Adipose tissue (tissue), 3 donors: ENCODE results near the gene DOC2B. TPM values are rescaled to one million over a fixed set of nuclear protein-coding genes. Genes with fewer than 3 reads are reported as not detected.
"Not testable (repeated sequence)": the region's sequence is repeated elsewhere in the genome, so short reads cannot be mapped to it uniquely, and the experiment has no call there.

ENCODE experiments used
- H3K27ac ChIP-seq: one replicate; pipeline ENCODE4 v1.5.1; 2013; ENCODE audit warnings: low read depth, low read length
- WGBS, 3 donors: extraction: QIAGEN DNeasy Blood & Tissue Kit; methylation state at CpG; one replicate each; pipeline ENCODE4 v1.1.7; 2013; 5-methylcytosine and 5-hydroxymethylcytosine counted together
- polyA plus RNA-seq, 3 donors: library from polyadenylated mRNA; stranded (reverse); fragments of 200-250 nt; gene quantifications; one replicate each; pipeline ENCODE4 v1.2.3, GENCODE V29; 2013
- donor health status: healthy with polysubstance abuse.
- donor health status: Bipolar disorder and iron deficiency.
- donor health status: healthy.

The DOC2B gene
- polyA plus RNA-seq, 3 donors: 9.4 to 19.1 (median 14.4) TPM

DNA sequence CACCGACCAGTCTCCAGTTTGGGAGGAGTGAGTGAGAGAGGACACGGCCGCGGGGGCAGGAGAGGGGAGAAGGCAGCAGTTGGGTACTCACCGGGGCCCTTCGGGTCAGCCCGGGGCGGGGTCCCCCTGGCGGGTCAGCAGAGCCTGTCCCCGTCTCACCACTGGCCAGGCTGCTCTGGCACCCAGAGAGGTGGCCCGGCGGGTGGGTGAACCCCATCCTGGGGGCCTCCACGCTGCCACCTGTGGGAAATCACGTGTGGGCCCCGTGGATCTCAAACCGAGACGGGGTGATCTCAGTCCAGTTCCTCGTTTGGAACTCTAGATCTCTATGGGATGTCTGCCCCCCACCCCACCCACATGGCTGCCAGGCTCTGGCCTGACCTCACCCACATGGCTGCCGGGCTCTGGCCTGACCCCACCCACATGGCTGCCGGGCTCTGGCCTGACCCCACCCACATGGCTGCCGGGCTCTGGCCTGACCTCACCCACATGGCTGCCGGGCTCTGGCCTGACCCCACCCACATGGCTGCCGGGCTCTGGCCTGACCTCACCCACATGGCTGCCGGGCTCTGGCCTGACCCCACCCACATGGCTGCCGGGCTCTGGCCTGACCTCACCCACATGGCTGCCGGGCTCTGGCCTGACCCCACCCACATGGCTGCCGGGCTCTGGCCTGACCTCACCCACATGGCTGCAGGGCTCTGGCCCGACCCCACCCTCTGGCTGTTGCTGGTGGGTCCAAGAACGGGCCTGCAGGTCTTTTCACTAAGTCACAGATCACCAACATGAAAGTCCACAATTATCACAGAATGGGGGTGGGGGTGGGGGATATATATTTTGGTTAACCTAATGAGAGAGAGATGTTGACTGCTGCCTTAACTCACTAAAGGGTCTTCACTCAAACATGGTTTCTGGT lies 34.4 kb upstream of the DOC2B start:
- WGBS, 3 donors: 42 to 77% (median 53%) methylated on average over 23 to 24 of the region's 29 CpGs
- H3K27ac ChIP-seq: not testable (repeated sequence)

DNA sequence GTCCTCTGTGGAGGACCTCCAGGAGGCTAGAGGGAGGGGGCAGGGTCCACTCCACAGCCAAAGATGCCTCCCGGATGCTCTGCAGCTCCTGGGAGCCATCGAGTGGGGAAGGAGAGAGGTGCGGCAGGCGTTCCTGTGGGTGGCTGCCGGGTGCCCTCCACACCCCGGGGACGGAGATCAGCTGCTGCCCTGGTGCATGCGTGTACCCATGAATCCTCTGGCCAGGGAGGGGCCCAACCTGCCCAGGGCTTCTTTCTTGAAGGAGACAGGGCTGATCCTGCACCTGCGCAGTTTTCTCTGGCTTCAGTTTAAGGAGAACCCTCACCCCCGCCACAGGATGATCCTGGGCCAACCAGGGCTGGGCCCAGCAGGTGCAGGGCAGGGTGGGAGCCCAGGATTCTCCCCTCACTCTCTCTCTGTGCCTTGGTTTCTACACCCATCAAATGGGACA lies 33.5 kb upstream of the DOC2B start:
- H3K27ac ChIP-seq: no peak overlapping the region
- WGBS, 3 donors: 88 to 93% (median 92%) methylated on average over 8 to 10 of the region's 10 CpGs

DNA sequence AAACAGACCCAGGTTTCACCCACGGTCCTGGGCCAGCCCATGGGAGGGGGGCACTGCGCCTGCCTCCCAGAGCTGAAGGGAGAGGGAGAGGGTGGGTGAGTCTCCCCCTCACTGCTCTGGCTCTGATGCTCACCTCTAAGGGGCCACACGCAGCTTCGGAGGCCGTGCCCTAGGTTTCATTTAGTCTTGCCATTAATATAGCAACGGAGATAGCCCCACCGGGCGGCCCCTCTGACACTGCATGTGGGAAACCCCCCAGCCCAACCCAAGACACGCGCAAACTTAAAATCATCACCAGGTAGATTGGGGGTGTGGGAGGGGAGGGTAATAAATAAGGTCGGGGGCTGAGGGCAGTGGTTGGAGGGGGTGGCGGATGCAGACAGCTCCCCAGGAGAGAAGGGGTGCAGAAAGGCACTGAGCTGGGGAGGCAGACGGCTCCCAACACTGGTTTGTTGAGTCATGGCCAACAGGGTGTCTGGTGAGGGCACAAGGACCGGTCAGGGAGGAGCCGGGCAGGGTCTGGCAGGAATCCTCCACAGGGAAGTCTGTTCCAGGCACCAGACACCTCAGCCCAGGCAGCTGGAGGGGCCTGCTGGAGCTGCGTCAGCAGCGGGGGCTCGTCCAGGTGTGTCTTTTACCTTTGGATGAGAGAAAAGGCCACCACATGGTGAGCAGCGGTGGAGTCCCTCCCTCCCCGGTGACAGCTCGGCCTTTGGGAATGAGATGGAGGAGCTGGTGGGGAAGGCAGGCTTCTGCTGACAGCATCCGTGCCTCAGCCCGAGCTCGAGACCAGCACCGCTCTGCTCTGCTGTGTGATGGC lies 32.0 kb upstream of the DOC2B start:
- H3K27ac ChIP-seq: no peak overlapping the region
- WGBS, 3 donors: 92 to 94% (median 93%) methylated on average over 25 of the region's 25 CpGs

DNA sequence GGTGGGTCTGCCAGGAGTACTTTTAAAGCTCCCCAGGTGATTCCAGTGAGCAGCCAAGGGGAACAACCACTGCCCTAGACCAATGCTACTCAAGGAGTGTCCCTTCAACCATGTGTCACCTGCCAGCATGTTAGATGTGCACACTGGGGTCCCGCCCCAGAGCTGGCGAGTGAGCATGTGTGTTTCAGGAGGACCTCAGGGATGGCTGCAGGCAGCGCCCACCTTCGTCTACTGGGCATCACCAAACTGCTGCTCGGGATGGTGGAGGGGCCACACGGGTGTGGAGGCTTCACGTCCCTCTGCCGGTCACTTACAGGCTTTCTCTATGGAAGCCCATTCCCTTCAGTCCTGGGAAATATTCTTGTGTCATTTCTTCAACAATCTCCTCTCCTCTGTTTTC lies 29.0 kb upstream of the DOC2B start:
- H3K27ac ChIP-seq: no peak overlapping the region
- 91 to 97% (median 95%) methylated on average over 8 of the region's 8 CpGs for WGBS, 3 donors

DNA sequence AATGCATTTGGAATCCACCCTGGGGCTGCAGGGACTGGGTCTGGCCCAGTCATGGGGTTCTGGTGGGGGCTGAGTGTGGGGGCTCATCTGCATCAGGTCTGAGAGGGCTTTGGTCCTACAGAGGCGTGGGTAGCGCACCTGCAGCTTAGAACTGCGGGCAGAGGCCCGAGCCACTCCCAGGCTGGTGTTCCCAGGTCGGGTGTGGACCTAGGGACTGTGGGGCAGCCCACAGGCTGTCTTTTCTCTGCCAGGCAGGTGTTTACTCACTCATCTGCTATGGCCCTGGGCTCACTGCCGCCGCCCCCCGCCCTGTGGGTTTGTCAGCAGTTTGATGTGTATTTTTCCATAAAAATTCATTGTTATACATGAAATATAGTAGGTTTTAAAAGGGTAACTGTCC lies 27.0 kb upstream of the DOC2B start:
- WGBS, 3 donors: 93 to 98% (median 95%) methylated on average over 8 of the region's 8 CpGs
- H3K27ac ChIP-seq: no peak overlapping the region

DNA sequence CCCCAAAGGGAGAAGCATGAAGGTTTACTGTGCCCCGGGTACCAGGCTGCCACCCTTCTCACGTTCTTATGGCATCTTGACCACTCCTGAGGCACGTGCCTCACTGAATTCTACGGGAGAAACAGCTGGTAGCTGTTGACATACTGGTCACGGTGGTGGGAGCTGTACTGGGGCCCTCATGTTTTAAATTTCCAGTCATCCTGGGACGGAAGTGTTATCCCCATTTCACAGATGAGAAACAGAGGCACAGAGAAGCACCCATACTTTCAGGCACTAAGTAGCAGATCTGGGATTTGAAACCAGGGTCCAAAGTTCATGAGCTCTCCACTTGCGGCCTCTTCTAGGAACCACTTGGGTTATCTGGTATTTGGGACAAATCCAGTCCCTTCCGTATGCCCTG lies 26.3 kb upstream of the DOC2B start:
- WGBS, 3 donors: 91 to 96% (median 92%) methylated on average over 8 of the region's 8 CpGs
- H3K27ac ChIP-seq: no peak overlapping the region

DNA sequence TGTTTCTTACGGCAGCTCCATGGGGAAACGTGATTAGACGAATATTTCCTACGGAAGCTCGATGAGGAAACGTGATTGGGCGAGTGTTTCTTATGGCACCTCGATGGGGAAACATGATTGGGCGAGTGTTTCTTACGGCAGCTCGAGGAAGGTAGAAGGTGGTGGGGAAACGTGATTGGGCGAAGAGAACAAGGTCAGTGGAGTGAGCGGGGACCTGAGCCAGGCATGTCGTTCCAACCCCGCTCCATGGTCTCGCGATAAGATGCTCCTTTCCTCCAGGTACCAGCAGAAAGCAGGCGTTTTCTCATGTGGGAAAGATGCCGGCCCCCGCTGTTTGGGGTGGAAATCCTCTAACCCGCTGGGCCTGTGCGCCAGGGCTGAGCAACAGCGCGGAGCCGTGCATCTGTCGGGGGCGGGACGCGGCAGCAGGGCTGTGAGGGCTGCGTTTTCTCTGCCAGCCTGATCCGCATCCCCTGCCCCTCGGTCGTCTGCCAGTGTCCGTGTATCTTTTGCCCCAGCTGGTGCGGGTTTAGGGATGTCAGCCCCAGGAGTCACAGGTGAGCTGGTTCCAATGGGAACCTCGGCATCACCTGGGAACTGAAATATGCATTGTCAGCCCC lies 25.6 kb upstream of the DOC2B start:
- H3K27ac ChIP-seq: no peak overlapping the region
- 75 to 97% (median 88%) methylated on average over 37 of the region's 37 CpGs for WGBS, 3 donors

DNA sequence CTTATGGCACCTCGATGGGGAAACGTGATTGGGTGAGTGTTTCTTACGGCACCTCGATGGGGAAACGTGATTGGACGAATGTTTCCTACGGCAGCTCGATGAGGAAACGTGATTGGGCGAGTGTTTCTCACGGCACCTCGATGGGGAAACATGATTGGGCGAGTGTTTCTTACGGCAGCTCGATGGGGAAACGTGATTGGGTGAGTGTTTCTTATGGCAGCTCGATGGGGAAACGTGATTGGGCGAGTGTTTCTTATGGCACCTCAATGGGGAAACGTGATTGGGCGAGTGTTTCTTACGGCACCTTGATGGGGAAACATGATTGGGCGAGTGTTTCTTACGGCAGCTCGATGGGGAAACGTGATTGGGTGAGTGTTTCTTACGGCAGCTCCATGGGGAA lies 25.0 kb upstream of the DOC2B start:
- 94 to 97% (median 96%) methylated on average over 27 of the region's 27 CpGs for WGBS, 3 donors
- not testable (repeated sequence) for H3K27ac ChIP-seq

DNA sequence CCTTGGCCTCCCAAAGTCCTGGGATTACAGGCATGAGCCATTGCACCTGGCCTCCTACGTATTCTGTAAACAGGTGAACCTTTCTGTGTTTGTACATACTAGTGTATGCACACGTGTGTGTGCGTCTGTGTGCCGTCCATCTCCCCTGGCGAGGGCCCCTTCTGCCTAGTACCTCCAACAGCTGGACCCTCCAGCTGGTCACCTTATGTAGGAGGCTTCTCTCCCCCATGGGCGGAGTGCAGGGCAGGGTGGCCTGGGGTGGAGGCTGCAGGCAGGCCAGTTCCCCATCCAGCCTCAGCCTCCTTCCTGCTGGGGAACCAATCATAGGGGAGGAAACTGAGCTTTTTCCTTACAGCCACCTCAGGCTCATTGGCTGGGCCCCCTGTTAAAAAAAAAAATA lies 24.4 kb upstream of the DOC2B start:
- no peak overlapping the region for H3K27ac ChIP-seq
- 81 to 87% (median 86%) methylated on average over 6 of the region's 6 CpGs for WGBS, 3 donors

DNA sequence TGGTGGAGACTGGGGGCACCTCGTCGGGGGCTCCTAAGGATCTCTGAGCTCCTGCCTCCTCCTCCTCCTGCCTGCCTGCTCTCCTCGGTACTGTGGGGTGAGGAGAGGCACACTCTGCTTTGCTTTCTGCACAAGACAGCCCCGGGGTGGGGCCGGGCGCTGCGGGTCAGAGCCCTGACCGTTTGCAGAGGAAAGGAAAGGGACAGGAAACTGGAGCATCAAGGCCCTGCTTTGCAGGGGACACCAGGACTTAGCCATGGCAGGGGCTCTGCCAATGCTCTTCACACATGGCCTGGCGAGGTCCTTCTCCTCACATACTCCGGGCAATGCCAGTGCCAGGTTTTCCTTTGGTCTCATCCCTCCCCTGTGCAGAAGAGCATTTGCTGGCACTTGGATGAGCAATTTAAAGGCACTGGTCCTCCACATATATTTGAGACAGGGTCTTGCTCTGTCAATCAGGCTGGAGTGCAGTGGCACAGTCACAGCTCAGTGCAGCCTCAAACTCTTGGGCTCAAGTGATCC lies 23.8 kb upstream of the DOC2B start:
- no peak overlapping the region for H3K27ac ChIP-seq
- WGBS, 3 donors: 29 to 49% (median 37%) methylated on average over 10 of the region's 10 CpGs

DNA sequence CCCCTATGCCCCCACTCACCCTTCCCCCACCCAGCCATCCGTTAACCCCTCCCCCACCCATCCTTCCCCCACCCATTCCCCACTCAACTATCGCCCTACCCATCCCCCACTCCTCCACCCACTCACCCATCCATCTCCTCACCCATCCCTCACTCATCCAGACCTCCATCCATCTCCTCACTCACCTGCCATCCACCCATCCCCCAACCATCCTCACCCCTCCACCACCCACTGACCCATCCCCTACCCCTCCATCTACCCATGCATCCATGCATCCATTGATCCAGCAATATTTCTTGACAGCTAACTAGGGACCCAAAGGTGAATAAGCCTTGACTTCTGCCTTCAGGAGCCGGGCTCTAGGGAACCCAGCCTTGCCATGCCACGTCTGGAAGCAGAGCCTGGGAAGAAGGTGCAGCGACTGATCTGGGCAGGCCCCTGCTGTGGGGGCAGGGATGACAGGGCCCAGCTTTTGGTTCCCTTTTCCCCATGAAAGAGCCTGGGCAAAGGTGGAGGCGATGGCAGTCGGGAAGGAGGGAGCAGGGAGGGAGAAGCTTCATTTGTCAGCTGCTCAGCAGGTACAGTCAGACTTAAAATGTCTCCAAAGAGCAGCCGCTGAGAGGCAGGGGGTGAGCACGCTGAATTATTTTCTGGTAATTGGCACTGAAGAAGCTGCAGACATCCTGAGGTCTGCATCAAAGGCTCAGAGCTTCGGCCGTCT lies 23.1 kb upstream of the DOC2B start:
- 43 to 55% (median 46%) methylated on average over 10 to 11 of the region's 11 CpGs for WGBS, 3 donors

DNA sequence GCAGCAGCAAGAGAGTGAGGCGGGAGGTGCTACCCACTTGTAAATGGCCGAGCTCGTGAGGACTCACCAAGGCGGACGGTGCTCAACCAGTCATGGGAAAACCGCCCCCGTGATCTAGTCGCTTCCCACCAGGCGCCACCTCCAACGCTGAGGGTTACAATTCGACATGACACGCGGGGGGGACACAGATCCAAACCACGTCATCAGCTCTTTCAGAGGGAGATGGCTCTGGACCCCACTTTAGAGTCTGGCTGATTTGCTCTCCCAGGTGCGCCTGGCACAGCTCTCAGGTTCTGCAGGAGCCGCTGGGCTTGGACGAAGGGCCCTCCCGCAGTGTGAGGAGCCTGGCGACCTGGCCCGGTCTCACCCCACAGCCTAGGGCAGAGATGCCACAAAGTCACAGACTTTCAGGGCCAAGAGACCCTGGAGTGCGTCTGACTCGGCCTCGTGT lies 21.1 kb upstream of the DOC2B start:
- 82 to 92% (median 83%) methylated on average over 22 to 23 of the region's 23 CpGs for WGBS, 3 donors
- H3K27ac ChIP-seq: no peak overlapping the region

More for the DNA sequence above, 23.1 kb upstream of the DOC2B start:
- no peak overlapping the region for H3K27ac ChIP-seq

DNA sequence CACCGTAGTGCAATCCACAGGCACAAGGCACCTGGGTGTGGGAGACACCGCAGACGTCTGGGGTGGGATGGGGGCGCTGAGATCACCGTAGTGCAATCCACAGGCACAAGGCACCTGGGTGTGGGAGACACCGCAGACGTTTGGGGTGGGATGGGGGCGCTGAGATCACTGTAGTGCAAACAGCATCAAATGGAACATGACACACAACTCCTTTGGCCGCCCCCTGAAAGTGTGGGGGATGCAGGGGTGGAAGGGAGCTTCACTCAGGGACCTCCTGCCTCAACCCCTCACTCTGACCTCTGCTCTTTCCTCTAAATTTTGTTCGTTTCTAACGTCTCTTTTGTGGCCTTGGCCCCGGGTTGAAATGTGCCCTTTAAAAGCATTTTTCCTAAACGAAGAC lies 20.3 kb upstream of the DOC2B start:
- WGBS, 3 donors: 39 to 80% (median 74%) methylated on average over 8 to 11 of the region's 13 CpGs
- H3K27ac ChIP-seq: not testable (repeated sequence)

DNA sequence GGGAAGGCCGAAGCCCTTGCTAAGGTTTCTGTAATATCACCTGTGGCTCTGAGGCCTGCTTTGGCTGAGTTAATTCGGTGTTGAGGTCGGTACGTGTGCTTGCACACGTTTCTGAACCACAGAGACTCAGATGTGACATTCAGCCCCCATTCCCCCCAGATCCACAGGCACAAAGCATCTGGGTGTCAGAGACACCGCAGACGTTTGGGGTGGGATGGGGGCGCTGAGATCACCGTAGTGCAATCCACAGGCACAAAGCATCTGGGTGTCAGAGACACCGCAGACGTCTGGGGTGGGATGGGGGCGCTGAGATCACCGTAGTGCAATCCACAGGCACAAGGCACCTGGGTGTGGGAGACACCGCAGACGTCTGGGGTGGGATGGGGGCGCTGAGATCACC lies 19.8 kb upstream of the DOC2B start:
- not testable (repeated sequence) for H3K27ac ChIP-seq
- 75 to 90% (median 89%) methylated on average over 9 to 14 of the region's 16 CpGs for WGBS, 3 donors

DNA sequence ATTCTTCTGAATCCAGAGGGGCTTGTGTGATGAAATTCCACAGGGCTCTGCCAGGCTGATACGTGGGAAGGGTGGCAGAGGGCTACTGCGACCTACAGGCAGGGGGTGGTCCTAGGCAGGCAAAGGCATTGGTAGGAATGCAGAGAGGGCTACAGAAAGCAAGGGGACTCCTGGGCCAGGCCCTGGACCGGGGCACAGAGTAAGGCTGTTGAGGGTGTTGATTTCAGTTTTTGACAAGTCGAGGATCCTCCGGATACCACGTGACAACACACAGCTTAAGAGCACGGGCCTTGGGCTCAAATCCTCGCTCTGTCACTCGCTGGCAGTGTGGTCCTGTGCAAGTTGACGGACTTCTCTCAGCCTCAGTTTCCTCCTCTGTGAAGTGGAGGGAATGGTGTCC lies 19.1 kb upstream of the DOC2B start:
- no peak overlapping the region for H3K27ac ChIP-seq
- WGBS, 3 donors: 65 to 77% (median 72%) methylated on average over 10 of the region's 10 CpGs

DNA sequence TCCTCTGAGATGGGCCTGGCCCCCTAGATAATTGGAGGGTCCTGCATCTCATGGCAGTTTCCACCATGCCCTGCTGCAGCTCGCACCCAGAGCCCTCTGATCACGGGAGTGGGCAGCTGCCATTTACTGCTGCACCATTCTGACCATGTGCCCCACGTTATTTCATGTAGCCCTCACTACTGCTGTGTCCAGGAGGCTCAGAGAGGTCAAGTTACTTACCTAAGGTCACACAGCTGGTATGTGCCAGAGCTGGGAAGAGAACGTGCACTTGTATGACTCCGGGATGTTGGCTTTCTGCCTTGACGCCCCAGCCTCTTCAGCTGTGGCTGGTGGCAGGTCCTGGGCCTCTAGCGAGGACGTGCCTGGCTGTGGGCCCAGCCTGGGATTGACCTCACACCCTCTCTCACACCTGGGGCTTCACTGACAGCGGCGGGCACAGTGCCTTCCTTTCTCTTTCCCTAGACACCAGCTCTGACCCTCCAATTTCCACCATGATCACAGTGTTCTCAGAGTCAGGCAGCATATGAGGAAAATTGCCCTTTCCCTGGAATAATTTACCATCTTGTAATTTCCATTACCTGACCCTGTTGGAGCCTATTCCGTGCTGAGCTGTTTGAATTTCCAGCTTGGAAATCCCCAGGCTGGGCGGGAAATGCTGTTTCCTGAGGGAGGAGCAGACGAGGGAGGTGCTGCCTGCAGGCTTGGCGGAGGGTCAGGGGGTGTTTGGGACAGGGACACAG lies 18.5 kb upstream of the DOC2B start:
- H3K27ac ChIP-seq: no peak overlapping the region
- WGBS, 3 donors: 26 to 52% (median 45%) methylated on average over 14 of the region's 14 CpGs

DNA sequence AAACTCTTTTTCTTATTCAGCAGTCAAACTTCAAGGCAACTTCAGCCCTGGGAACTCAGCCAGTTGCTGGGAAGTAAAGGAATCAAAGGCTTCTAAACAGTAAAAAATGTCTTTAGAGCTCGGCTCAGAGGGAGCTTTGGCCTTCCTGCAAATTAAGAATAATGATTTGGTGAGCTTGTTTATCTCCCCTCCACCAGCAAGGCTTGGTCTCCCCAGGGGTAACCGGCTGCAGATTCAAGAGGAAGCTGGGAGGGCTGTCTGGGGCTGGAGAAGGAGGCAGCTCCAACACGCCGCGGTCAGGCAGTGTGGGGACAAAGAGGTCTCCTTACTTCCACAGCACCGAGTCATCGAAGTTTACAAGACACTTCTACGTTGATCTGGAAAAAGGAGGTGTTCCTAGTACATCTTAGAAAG lies 17.7 kb upstream of the DOC2B start:
- no peak overlapping the region for H3K27ac ChIP-seq

More for the DNA sequence above, 17.7 kb upstream of the DOC2B start:
- WGBS, 3 donors: 2 to 8% (median 5%) methylated on average over 8 of the region's 8 CpGs
